Rectal smooth muscle tissue (tissue), 1 donor: Measurements from ENCODE around the gene CHMP2B.

Experiments
- H3K27ac ChIP-seq: one replicate; pipeline ENCODE4 v1.7.0; 2013; ENCODE audit warnings: low read depth, low read length, inconsistent platforms
- H3K27me3 ChIP-seq: one replicate; pipeline ENCODE4 v1.7.0; 2013; ENCODE audit warnings: low read length; ENCODE audit not compliant: control insufficient read depth, insufficient read depth
- H3K36me3 ChIP-seq: one replicate; pipeline ENCODE4 v1.7.0; 2013; ENCODE audit warnings: low read length; ENCODE audit not compliant: control insufficient read depth, insufficient read depth
- H3K4me1 ChIP-seq: one replicate; pipeline ENCODE4 v1.7.0; 2013; ENCODE audit warnings: low read length; ENCODE audit not compliant: control insufficient read depth, insufficient read depth
- H3K4me3 ChIP-seq: one replicate; pipeline ENCODE4 v1.7.0; 2013; ENCODE audit warnings: low read length
- H3K9ac ChIP-seq: one replicate; pipeline ENCODE4 v1.7.0; 2013; ENCODE audit warnings: low read length

CHMP2B gene

GRCh38 chr3:87227104-87227834 lies at the start of gene CHMP2B:
Gene CHMP2B (plus strand): TSS chr3:87227309. CDS start chr3:87227523, 214 bp downstream.
- peaks cover 5% of the 10 kb centered on the region for H3K4me1 ChIP-seq
- peak within 1 kb of the TSS; percentile 95 for H3K4me3 ChIP-seq
- no peaks in the 10 kb centered on the region for H3K36me3 ChIP-seq
- H3K27me3 ChIP-seq = no peaks in the 10 kb centered on the region
- peak within 1 kb of the TSS; percentile 84 for H3K27ac ChIP-seq
- peak within 1 kb of the TSS; percentile 63 for H3K9ac ChIP-seq

DNA sequence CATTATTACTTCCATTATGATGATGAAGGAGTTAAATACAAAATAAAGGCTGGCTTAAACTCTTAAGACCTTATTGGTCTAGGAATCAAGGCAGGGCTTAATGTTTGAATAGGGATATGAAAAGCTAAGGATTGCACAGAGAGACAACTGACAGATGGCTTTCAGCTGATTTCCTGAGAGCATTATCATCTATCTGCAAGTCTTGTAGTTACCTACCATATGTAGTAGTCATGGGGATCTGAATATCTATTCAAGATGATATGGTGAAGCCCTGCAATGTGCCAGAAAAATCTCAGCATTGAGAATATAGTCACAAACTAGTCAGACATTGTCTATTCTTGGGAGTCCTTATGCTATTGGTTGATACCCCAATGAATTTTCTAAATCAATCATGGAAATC lies 47.5 kb upstream of the CHMP2B start:
- Histone ChIP-seq H3K9ac (no peak overlapping the region), H3K4me1 (no peaks in the 10 kb centered on the region), H3K4me3 (no peak overlapping the region), H3K27me3 (no peaks in the 10 kb centered on the region), H3K36me3 (no peaks in the 10 kb centered on the region), H3K27ac (no peak overlapping the region)

DNA sequence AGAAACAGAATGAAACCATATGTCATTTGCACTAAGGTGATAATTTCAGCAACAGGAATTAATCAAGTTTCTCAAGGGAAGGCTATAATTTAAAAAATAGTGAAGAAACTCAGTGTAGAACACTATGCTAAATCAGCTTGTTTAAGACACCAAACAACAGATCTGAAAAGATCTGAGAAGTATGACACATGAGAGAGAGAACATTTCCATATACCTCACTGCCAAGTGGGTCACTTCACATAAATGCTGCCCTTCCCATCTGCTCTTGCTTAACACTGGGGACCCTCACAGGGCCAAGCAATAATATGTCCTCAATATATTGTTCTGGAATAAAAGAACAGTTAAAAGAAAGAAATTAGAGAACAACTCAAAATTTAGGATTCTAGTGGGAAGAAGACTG lies 45.6 kb upstream of the CHMP2B start:
- H3K36me3 ChIP-seq = no peaks in the 10 kb centered on the region
- H3K27me3 ChIP-seq = no peaks in the 10 kb centered on the region
- no peak overlapping the region for H3K9ac ChIP-seq
- H3K4me3 ChIP-seq = no peak overlapping the region
- H3K27ac ChIP-seq = no peak overlapping the region
- no peaks in the 10 kb centered on the region for H3K4me1 ChIP-seq

- no peaks in the 10 kb centered on the region for H3K4me1 ChIP-seq
- H3K4me3 ChIP-seq = no peak overlapping the region
- no peak overlapping the region for H3K9ac ChIP-seq
- H3K27me3 ChIP-seq = no peaks in the 10 kb centered on the region
- H3K36me3 ChIP-seq = no peaks in the 10 kb centered on the region
- no peak overlapping the region for H3K27ac ChIP-seq
Measured at GRCh38 chr3:87182023-87182422, 45.1 kb upstream of the CHMP2B start.

DNA sequence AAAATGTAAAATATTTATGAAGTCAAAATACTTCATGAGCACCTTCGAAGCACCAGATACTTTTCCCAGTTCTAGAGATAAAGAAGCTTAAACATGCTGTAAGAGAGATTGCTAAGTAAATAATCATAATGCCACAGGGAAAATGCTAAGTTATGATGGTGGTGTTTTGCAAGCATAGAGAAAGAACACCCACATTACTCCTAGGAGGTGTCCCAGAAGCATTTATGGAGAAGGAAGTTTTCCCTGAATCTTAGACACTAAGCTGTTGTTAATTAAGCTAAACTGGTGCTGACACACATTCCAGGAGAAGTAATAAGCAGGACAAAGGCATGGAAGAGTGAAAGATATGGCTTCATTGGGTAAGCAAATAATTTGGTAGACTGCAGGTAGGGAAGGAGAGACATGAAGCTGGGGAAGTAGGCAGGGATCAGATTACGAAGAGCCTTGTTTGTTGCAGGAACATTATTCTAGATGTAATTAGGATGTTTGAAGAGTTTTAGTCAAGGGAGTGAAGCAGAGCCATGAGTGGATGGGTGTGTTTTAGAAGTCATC lies 40.4 kb upstream of the CHMP2B start:
- H3K4me1 ChIP-seq = no peaks in the 10 kb centered on the region
- no peak overlapping the region for H3K9ac ChIP-seq
- H3K4me3 ChIP-seq = no peak overlapping the region
- H3K27ac ChIP-seq = no peak overlapping the region
- H3K27me3 ChIP-seq = no peaks in the 10 kb centered on the region
- no peaks in the 10 kb centered on the region for H3K36me3 ChIP-seq

DNA sequence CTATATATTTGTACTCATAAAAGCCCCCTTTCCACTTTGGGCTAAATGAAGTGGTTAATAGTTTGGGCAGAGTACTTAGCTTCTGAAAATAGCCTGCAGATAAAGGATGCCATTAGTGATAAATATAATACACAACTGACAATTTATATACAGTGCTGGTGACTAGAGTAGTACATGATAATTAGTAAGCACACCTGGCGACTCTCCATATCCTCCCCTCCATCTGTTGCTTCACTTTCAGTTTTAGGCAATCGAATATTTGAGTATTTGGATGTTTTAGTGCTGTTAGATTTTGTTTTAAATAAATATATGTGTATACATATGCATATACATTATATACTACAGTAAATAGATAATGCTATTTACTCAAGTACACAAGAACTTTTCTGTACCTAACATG lies 35.9 kb upstream of the CHMP2B start:
- no peaks in the 10 kb centered on the region for H3K36me3 ChIP-seq
- no peaks in the 10 kb centered on the region for H3K27me3 ChIP-seq
- no peak overlapping the region for H3K9ac ChIP-seq
- H3K27ac ChIP-seq = no peak overlapping the region
- H3K4me3 ChIP-seq = no peak overlapping the region
- H3K4me1 ChIP-seq = no peaks in the 10 kb centered on the region

GRCh38 chr3:87191641-87192040 lies 35.5 kb upstream of the CHMP2B start:
- H3K27me3 ChIP-seq = no peaks in the 10 kb centered on the region
- no peak overlapping the region for H3K9ac ChIP-seq
- H3K4me3 ChIP-seq = no peak overlapping the region
- no peak overlapping the region for H3K27ac ChIP-seq
- no peaks in the 10 kb centered on the region for H3K4me1 ChIP-seq
- no peaks in the 10 kb centered on the region for H3K36me3 ChIP-seq

GRCh38 chr3:87196879-87197278 lies 30.2 kb upstream of the CHMP2B start:
- Histone ChIP-seq H3K27me3 (no peaks in the 10 kb centered on the region), H3K4me1 (no peaks in the 10 kb centered on the region), H3K9ac (no peak overlapping the region), H3K27ac (no peak overlapping the region), H3K36me3 (no peaks in the 10 kb centered on the region), H3K4me3 (no peak overlapping the region)

DNA sequence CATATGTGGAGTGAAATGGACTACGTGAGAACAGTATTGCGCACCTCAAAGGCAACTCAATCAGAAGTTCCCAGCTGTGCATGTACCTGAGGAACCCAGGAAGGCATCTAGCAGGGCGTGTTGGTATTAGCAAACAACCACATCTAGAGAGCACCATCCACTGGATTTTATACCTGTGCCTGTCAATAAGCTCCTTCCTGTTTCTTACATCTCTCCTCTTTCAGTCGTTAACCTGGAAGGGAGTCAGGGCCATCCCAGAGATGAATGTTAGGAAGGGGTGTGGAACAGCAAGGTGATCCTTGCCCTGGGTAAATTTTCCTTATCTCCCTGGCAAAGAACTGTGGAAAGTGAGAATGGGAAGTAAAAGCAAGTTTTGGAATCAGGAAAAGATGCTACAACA lies 29.6 kb upstream of the CHMP2B start:
- Histone ChIP-seq H3K36me3 (no peaks in the 10 kb centered on the region), H3K27ac (no peak overlapping the region), H3K4me1 (no peaks in the 10 kb centered on the region), H3K9ac (no peak overlapping the region), H3K4me3 (no peak overlapping the region), H3K27me3 (no peaks in the 10 kb centered on the region)

GRCh38 chr3:87198774-87199173 lies 28.3 kb upstream of the CHMP2B start:
- no peaks in the 10 kb centered on the region for H3K27me3 ChIP-seq
- H3K4me1 ChIP-seq = no peaks in the 10 kb centered on the region
- H3K36me3 ChIP-seq = no peaks in the 10 kb centered on the region
- no peak overlapping the region for H3K9ac ChIP-seq
- H3K4me3 ChIP-seq = no peak overlapping the region
- no peak overlapping the region for H3K27ac ChIP-seq

GRCh38 chr3:87199628-87200027 lies 27.5 kb upstream of the CHMP2B start:
- H3K4me3 ChIP-seq = no peak overlapping the region
- H3K27ac ChIP-seq = no peak overlapping the region
- H3K27me3 ChIP-seq = no peaks in the 10 kb centered on the region
- H3K4me1 ChIP-seq = no peaks in the 10 kb centered on the region
- H3K9ac ChIP-seq = no peak overlapping the region
- no peaks in the 10 kb centered on the region for H3K36me3 ChIP-seq

- Histone ChIP-seq H3K4me3 (no peak overlapping the region), H3K27me3 (no peaks in the 10 kb centered on the region), H3K4me1 (no peaks in the 10 kb centered on the region), H3K36me3 (no peaks in the 10 kb centered on the region), H3K9ac (no peak overlapping the region), H3K27ac (no peak overlapping the region)
Measured at GRCh38 chr3:87200060-87200647, 27.0 kb upstream of the CHMP2B start.

GRCh38 chr3:87201727-87202126 lies 25.4 kb upstream of the CHMP2B start:
- no peaks in the 10 kb centered on the region for H3K27me3 ChIP-seq
- no peak overlapping the region for H3K9ac ChIP-seq
- no peak overlapping the region for H3K4me3 ChIP-seq
- no peaks in the 10 kb centered on the region for H3K4me1 ChIP-seq
- no peak overlapping the region for H3K27ac ChIP-seq
- H3K36me3 ChIP-seq = no peaks in the 10 kb centered on the region
